ENCODE data around the gene SLC22A17.

Gene SLC22A17

DNA sequence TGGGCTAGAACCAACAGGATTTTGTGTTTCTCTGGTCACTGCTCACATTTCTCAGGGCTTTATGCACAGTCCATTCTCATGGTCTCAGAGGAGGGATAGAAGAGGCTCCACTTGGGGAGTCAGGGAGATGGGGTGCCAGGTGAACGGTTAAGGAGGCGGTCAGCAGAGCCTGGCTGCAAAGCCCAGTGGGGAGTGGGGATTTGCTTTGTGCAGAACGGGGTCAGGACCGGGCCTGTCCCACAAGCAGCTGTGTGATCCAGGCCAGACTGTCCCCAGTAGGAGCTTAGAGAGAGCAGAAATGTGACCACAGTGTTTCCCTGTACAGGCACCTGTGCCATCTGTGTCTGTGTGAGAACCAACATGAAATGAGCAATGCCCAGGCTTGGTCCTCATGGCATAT lies 28.3 kb upstream of the SLC22A17 start:
- DNase-seq: no peak

DNA sequence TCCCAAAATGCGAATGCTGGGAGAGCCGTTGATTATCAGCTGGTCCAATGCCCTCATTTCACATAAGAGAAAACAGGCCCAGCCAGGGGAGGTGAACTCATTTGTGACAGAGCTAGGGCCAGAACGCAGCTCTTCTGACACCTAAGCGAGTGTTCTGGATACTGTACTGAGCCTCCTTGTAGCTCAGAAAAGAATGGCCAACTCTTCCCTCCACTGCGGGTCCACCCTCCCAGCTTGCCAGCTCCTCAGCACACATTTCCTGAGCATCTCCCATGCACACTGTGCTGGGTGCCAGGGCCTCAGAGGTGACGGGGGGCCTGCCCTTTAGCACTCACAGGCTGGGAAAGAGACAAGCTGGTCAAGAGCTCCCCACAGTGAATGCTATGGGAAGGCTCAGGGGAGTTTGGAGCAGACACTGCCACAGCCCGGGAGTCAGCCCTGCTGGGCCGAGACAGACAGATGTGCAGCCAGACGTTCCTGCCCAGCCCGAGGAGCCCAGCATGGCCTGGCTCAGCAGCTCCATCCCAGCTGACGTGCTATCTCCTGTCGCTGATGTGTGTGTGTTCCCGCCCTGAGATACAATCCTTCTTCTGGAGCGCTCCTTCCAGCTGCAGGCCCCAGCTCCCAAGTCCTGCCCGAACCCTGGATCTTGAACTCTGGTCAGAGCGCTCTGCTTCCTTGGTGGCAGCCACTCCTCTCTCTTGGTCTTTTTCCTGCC lies 27.7 kb upstream of the SLC22A17 start:
- DNase-seq: no peak

DNA sequence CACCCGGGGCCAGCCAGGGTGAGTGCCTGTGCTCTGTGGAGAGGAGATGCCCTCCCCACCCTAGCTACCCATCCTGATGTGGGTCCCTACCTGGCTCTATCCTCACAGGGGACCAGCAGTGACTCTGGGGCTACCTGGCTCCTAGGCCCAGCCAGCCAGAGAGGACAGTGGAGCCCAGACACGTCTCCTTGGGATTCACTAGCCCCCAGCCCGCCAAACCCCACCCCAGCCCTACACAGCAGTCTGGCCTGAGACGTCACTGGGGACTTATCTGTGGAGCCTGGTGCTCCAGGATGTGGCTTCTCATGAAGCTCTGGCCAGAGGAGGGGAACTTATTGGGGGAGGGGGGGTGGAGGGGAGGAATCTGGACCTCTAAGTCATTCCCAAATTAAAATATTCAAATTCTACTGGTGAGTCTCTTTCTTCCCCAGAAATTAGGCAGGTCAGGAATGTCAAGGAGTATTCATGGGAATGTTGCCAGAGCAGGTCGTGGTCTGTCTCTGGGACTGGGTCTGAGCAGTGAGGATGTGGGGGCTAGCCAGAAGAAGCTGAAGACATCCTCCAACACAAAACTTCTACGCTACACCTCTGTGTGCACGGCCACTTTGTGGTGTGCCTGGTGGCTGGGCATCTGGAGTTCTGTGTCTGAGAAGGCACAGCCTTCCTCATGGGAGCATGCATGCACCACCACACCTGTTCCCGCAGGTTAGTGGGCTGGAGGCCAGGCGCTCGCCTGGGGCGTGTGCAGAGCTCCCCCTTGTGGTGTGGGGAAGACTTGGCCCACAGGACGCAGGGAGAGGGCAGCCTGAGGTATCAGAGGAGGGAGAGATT lies 26.9 kb upstream of the SLC22A17 start:
- peak; percentile 16 for DNase-seq

DNA sequence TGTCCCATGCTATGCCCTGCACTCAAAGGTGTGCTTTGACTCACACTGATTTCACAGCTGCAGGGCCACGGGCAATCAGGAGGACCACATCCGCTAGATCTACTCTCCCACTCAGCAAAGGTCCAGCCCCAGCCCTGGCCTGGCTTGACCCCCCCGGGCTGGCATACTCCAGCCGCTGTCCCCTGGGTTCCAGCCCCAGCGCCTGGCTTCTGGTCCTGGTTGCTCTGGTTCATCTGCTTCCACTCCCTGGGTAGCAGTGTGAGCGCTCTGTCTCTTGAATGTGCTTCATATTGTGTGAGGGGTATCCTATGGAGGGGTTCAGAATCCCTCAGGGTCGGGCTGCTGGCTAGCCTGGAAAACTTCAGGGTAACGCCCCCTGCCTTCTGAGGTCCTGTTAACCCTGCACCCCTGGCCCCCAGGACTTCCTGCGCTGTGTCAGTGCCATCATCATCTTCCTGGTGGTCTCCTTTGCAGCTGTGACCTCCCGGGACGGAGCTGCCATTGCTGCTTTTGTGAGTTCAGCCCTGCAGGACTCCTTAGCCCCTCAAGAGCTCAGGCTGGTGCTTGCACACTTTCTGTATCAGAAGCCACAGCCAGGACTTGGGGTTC lies 26.0 kb upstream of the SLC22A17 start:
- DNase-seq: no peak

DNA sequence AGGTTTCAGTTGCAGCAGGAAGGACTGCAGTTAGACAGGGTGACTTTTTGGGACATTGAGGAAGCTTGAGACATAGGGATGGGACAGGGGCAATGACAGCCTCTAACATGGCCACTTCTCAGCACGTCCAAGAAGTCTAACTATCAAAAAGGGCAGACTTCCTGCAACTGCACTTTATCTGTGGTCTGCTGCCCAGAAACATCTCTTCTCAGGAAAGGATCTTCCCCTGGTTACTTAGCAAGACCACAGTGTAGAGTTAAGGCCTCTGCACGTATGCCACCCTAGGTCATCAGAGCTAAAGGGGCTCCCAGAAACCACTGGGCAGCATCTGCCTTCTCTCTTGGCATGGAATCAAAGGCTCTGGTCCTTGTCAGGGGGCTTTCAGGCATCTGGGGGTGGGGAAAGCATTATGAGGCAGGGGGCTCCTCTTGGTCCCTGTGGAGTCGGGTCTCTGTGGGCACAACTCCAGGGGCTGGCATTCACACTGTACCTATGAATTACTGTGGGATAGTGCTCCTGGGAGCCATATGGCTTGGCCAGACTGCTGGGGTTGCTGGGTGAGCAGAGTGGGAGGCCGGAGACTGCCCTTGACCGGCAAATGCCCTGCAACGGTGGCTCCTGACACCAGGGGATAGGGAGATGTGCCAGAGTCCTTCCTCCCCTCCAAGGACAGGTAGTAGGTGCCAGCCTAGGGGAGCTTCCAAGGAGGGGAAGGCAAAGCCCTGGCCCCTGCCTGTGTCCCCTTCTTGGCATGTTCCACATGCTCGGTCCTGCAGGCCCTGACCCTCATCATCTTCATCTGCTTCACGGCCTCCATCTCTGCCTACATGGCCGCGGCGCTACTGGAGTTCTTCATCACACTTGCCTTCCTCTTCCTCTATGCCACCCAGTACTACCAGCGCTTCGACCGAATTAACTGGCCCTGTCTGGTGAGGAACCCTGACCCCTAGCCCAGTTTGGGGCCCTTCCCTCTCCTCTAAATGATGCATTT lies 25.2 kb upstream of the SLC22A17 start:
- no peak for DNase-seq

DNA sequence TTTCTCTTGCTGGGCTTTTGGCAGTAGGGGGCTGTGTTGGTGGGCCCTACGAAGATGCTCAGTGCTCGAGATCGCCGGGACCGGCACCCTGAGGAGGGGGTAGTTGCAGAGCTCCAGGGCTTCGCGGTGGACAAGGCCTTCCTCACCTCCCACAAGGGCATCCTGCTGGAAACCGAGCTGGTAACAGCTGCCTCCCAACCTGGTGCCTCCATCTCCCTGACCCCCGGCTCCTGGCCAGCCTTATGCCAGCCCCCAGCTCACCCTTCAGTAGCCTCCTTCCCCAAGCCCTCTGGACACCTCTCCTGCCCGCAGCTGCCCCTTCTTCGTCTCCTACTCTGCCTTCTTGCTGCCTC lies 24.5 kb upstream of the SLC22A17 start:
- DNase-seq: no peak

DNA sequence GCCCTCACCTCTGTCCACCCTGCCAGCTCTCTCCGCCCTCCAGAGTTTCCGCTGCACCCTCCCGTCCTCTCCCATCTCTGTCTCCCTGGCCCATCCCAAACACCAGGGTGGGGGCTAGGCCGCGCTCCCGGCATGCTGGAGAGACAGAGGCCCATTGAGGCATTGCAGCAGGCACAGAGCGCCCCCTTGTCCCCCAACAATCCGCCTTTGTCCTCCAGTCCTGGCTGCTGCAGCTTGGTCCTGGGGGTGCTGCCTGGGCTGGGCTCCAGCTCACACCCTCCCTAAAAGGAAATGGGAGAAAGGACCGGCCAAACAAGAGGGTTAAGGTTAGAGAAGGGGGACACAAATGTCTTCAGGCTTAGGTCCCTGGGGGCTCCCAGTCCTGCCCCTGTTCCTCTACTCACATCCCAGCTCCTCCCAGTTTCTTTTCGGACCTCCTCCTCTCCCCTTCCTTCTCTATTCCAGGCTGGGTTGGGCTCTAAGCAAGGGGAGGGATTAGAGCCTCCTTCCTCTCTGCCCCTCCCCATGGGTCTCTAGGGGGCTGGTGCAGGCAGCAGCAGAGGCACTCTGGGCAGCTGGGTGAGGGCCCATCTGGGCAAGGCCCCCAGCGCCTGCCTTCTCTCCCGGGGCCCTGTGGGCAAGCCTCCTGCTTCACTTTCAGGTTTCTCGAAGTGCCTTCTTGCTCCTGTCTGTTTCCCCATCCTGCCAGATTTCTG lies 24.0 kb upstream of the SLC22A17 start, which contains the start of gene CMTM5:
TSS of gene CMTM5 (plus strand) at position 565 of the 716 bp plus-strand sequence. CDS start 206 bp downstream, outside the sequence.
- no peak for DNase-seq

DNA sequence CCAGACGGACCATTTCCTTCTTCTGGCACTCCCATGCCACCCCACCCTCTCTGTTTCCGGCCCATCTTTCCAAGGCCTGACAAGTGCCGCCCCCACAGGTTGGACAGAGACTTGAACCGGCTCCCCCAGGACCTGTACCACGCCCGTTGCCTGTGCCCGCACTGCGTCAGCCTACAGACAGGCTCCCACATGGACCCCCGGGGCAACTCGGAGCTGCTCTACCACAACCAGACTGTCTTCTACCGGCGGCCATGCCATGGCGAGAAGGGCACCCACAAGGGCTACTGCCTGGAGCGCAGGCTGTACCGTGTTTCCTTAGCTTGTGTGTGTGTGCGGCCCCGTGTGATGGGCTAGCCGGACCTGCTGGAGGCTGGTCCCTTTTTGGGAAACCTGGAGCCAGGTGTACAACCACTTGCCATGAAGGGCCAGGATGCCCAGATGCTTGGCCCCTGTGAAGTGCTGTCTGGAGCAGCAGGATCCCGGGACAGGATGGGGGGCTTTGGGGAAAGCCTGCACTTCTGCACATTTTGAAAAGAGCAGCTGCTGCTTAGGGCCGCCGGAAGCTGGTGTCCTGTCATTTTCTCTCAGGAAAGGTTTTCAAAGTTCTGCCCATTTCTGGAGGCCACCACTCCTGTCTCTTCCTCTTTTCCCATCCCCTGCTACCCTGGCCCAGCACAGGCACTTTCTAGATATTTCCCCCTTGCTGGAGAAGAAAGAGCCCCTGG lies 23.0 kb upstream of the SLC22A17 start:
- no peak for DNase-seq

DNA sequence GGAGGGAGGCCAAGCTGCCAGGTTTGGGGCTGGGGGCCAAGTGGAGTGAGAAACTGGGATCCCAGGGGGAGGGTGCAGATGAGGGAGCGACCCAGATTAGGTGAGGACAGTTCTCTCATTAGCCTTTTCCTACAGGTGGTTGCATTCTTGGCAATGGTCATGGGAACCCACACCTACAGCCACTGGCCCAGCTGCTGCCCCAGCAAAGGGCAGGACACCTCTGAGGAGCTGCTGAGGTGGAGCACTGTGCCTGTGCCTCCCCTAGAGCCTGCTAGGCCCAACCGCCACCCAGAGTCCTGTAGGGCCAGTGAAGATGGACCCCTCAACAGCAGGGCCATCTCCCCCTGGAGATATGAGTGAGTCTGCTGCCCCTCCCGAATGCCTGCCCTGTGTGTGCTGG lies 20.4 kb upstream of the SLC22A17 start:
- no peak for DNase-seq

DNA sequence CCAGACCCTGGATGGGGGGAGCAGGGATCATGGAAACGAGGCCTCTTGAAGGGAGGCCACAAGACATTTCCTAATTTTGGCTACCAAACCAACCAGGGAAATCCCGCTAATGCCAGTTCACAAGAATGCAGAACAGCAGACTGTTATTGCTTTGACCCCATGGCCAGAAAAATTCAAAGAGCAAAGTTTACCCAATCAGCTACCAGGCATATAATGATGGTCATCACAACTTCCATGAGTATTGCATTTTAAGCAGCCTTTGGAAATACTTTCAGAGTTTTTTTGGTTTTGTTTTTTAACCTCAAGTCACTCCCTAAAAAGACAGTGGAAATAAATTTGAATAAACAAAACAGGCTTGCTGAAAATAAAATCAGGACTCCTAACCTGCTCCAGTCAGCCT lies 19.8 kb upstream of the SLC22A17 start, which contains the start of gene IL25:
TSS of gene IL25 (plus strand) at position 301 of the 400 bp plus-strand sequence.
- DNase-seq: no peak

DNA sequence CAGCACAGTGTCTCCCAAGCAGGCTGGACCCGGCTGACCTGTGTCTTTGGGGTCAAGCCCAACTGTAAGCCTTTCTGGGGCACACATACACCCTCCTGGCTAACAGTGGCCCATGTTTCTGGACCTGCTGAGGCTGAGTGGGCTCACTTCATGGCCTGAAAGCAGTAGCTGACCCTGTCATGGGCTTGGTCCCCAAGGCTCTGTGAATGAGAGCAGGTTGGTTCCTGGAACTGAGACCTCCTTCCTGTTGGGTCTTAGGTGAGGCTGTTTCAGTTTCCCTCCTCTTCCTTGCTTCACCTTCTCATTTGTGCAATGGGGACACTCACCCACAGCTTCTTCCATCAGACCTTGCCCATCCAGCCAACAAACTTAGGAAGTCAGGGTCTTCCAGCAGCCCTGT lies 19.2 kb upstream of the SLC22A17 start:
- no peak for DNase-seq

DNA sequence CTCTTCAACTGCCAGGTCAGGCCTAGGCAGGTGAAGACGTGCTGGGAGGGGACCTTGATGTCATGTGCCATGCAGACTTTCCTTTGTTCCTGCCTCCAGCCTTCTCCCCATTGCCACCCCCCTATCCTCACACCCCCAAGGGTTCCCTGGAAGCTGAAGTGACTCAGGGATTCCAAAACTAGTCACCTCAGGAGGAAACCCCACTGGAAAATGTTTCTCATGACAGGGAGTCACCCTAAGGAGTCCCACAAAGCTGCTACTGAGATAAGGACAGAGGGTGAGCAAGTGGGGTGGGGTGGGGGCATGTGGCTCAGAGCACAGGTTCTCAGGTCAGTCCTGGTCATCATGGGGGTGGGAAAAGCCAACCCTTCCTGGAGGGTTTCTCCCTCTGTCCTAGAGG lies 17.5 kb upstream of the SLC22A17 start:
- no peak for DNase-seq

DNA sequence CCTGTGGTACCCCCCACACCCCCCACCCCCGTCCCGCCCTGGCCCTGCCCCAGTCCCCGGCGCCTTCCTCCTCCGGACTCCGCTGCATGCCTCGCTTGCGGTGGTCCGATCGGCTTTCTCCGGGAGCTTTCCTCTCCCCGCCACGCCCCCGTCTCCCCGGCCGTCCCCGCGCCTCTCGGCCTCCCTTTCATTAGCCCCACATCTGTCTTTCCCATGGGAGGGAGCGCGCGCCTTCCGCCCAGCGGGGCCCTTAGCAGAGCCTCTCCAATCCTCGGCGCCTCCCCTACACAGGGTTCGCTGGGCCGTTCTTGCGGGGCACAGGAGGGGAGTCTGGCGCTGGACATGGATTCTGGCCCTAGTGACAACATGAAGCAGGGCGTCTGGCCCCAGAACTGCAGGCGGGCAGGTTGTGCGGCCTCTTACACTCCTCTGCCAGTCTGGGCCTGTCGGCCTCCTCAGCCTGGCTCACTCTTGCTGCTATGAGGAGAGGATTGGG lies 13.8 kb upstream of the SLC22A17 start:
- no peak for DNase-seq

DNA sequence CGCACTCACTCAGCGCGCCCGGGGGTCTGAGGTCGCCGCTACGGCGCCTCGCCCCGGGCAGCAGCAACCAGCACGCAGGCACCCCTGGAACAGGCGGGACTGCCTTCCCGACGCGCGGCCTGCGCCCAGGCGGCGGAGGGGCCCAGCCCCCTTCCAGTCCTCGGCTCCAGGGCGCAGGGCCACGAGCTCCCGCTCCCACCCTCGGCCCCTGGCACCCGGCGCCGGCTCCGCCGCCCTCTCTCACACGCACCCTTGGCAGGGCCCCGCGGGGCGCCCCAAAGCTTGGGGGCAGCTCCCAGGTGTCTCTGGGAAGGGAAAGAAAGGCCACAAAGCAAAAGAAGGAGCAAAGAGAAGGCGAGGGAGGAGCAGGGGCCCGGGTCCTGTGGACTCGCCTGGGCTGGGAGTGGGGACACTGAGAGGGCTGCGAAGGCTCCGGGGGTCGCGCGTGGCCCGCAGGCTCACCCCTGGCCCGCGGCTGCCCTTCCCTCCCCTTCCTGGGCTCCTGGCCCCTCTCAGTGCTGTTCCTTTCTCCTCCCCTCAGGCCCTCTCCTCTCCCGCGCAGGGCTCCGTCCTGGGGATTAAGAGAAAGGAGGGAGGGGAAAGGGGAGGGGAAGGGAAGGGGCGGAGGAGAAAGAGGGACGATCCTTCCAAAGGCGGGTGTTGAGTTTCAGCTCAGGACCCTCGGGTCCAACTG lies 13.2 kb upstream of the SLC22A17 start:
- no peak for DNase-seq

DNA sequence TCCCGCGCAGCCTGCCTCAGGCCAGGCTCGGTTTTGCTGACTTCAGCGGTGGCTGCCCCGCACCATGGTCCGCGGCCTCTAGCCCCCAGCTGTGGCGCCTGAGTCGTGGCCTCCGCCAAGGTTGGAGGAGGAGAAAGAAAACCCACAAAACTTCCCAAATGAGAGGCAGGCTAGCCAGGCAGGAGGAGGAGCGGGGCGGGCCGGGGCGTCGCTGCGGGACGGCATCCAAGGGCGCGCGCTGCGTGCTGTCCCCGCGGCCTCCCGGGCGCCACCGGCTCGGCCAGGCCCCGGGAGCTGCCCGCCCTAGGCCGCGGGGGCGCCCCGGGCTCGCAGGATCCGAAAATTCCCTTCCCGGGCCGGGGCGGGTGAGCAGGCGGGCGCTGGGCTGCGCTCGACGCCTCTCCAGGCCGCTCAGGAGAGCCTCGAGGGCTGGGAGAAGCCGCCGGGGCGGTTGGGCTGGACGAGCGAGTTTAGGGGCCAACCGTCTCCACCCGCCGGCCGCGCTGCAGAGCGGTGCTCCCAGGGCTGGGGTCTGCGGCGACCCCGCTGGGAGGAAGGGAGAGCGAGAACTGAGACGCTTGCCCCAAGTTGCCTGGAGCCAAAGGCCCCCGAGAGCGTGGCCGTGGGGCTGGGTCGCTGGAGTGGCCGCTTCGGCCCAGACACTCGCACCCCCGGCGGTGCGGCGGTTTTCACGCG lies 12.5 kb upstream of the SLC22A17 start, which contains the start of gene EFS:
TSS of gene EFS (minus strand) at position 137 of the 696 bp plus-strand sequence. CDS start 147 bp downstream, outside the sequence.
- no peak for DNase-seq

DNA sequence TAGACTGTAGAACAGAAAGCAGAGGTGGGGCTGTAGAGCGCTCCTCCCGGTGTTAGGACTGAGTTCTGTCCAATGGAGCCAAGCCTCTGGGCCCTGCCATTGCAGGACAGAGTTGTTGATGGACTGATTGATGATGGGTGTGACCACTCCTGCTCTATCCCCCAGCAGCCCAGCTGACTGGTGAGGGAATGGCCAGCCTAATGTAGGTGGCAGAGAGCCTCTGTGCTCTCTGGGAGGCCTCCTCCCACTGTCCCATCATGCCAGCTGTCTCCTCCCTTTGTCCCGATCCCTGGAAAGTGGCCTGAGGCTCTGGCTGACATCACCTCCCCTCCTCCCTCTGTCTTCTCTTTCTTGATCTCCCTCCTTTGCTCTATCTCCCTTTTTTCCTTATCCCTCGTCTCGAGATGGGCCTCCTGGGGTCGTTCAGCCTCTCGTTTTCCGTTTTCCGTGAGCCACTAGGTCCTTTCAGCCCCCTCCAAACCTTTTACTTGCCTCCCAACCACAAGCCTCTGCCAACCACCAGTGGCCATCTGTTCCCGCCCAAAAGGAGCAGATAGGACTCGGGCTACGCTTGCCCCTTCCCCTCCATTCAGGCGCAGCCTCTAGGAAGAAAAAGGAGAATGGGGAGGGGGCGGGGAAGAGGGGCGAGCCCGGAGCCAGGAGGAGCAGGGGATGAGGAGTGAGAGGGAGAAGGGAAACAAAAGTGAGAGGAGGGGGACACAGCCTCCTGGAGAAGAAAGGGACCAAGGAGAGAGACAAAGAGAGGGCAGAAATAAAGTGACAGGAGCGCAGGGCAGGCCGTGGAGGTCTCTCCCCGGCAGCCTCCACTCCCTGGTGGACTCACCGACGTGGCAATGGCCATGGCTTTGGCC lies 11.7 kb upstream of the SLC22A17 start:
- no peak for DNase-seq

DNA sequence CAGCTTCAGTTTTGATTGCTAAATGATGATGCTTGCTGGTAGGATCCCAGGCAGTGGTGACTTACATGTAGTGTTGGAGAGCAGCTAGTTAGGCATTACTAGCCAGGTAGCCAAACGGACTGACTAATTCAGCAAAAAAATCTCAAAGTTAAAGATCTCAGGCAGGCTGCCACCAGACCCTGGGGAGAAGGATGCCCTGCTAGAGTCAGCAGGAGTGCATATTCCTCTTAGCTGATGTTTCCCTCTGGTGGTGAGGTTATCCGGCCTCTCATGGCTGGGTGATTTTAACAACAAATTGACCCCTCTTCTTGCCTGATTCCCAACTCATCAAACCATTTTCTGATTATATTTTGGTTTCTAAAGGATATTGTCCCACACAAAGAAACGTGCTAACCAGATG lies 9.5 kb upstream of the SLC22A17 start:
- DNase-seq: no peak

DNA sequence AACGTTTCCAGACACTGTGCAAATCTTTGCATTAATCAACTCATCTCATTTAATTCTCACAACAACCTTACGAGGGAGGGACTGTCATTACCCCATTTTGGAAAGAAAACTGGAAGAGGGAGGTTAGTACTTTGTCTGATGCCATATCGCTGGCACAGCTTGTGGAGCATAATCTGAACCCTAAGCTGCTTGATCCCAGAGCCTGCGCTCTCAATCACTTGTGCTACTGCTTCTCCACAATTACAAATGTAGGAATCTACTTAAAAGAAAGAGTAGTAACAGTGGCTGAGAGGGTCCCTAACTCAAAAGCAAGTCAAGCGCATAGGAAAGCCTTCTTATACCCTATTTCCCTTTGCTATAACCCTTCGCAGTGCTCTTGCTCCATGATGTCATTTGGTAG lies 9.1 kb upstream of the SLC22A17 start:
- DNase-seq: no peak

DNA sequence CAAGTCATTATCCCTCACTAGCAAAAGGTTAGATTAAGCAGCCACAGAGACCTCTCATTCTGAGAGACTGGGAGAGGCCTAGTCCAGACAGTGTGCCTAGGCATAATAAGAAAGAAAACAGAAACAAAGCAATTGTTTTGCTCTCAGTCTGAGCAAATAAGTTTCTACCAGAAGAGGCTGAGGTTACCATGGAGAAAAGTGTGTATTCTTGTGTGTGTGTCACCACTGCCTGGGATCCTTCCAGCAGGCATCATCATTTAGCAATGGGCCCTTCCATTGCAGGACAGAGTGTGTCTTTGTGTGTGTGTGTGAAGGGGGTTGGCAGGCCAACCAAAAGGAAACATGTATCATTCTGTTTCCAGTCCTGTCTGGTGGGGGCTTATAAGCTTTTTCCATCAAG lies 8.6 kb upstream of the SLC22A17 start:
- DNase-seq: no peak
